K562 (cell line): ENCODE data around the gene LRP6. TPM values are rescaled to one million over a fixed set of nuclear protein-coding genes. Genes with fewer than 3 reads are reported as not detected.

Experiments
- ATAC-seq: fragments of 200-7000 bp; cut with Tn5 transposase; 3 replicates; pipeline ENCODE4 v1.9.1; 2020; ENCODE audit warnings: moderate library complexity
- BruUV-seq: library from RNA; stranded (reverse); fragments of 400-500 nt; replicated peaks from 2 replicates; lab custom pipeline; 2021; lab: Mats Ljungman, UMichigan
- CTCF ChIA-PET: fragments of 300-600 bp; formaldehyde crosslinking; extraction: SDS; loops from one replicate; lab custom pipeline; 2021; ENCODE audit warnings: low intra/inter-chr PET ratio; lab: Yijun Ruan, JAX
- POLR2A ChIA-PET: fragments of 300-600, 350-650 bp; sonication (Branson Sonifier 250); formaldehyde crosslinking; extraction: SDS; loops from one replicate; lab custom pipeline; 2021; ENCODE audit warnings: antibody characterized with exemption, inconsistent platforms; lab: Yijun Ruan, JAX
- DNase-seq, 4 experiments: peaks; one replicate each; pipeline versions ENCODE4 v3.0.0 to v3.0.0-alpha.2; 2011 to 2018; ENCODE audit warnings: low spot score in 3 of 4, mixed read lengths in 3 of 4; ENCODE audit errors: extremely low read depth in 1 of 4
- FAIRE-seq: peaks from 2 replicates; lab custom pipeline; 2011; peaks lifted over from hg19 to GRCh38; lab: Jason Lieb, UNC
- H2AFZ ChIP-seq: 2 replicates; pipeline ENCODE4 v1.6.0; 2011; ENCODE audit warnings: low read depth, low read length, control low read depth, inconsistent platforms
- H3K27ac ChIP-seq: fragments of 200-600 bp; 3 replicates; pipeline ENCODE4 v1.8.0; 2011; ENCODE audit warnings: low read depth, mild to moderate bottlenecking, control low read depth, inconsistent platforms, low read length, moderate library complexity, mixed read lengths; ENCODE audit errors: extremely low read depth
- H3K27me3 ChIP-seq, 2 experiments: fragments of 300-600 bp in 1 of 2; 2 replicates in 1 of 2; 3 replicates in 1 of 2; pipeline versions ENCODE4 v1.6.0 to v1.8.0; 2011; ENCODE audit warnings: inconsistent platforms in 2 of 2, low read length in 2 of 2, mild to moderate bottlenecking in 1 of 2, mixed read lengths in 1 of 2, moderate library complexity in 1 of 2; ENCODE audit not compliant: control insufficient read depth in 2 of 2, insufficient read depth in 2 of 2
- H3K36me3 ChIP-seq: fragments of 300-600 bp; 3 replicates; pipeline ENCODE4 v1.8.0; 2011; ENCODE audit warnings: mild to moderate bottlenecking, low read length, inconsistent platforms; ENCODE audit not compliant: control insufficient read depth, insufficient read depth
- H3K4me1 ChIP-seq, 2 experiments: fragments of 200-600 bp in 1 of 2; replicated peaks in 1 of 2; 2 replicates in 1 of 2; 3 replicates in 1 of 2; pipeline versions ENCODE4 v1.5.1 to v1.8.0; 2011; ENCODE audit warnings: inconsistent platforms in 2 of 2, low read length in 2 of 2, mild to moderate bottlenecking in 1 of 2, mixed read lengths in 1 of 2, moderate library complexity in 1 of 2; ENCODE audit not compliant: control insufficient read depth in 2 of 2, insufficient read depth in 2 of 2
- H3K4me2 ChIP-seq: 2 replicates; pipeline ENCODE4 v1.6.1; 2011; ENCODE audit warnings: low read length, control low read depth, inconsistent platforms, mixed read lengths; ENCODE audit not compliant: insufficient read depth
- H3K4me3 ChIP-seq: fragments of 200-600 bp; sonication (generic), shearing (Covaris generic); 2 replicates; pipeline ENCODE4 v1.5.1; 2016; ENCODE audit warnings: control low read depth, inconsistent platforms
- H3K79me2 ChIP-seq: fragments of 200-600 bp; 3 replicates; pipeline ENCODE4 v1.8.0; 2011; ENCODE audit warnings: low read length, inconsistent platforms; ENCODE audit not compliant: control insufficient read depth, insufficient read depth
- H3K9ac ChIP-seq, 2 experiments: 2 replicates each; pipeline versions ENCODE4 v1.6.0 to v1.6.1; 2011; ENCODE audit warnings: low read depth in 2 of 2, low read length in 2 of 2, control low read depth in 1 of 2, inconsistent platforms in 1 of 2, mild to moderate bottlenecking in 1 of 2, mixed read lengths in 1 of 2; ENCODE audit not compliant: insufficient read depth in 1 of 2
- H3K9me1 ChIP-seq: one replicate; pipeline ENCODE4 v1.6.0; 2011; ENCODE audit warnings: inconsistent platforms, mild to moderate bottlenecking, low read length, moderate library complexity; ENCODE audit not compliant: control insufficient read depth, insufficient read depth
- H3K9me3 ChIP-seq: replicated peaks from 2 replicates; pipeline ENCODE4 v1.5.1; 2011; ENCODE audit warnings: low read depth, low read length, inconsistent platforms; ENCODE audit not compliant: control insufficient read depth, insufficient read depth
- H4K20me1 ChIP-seq: replicated peaks from 2 replicates; pipeline ENCODE4 v1.6.1; 2011; ENCODE audit warnings: low read length, inconsistent platforms, mixed read lengths; ENCODE audit not compliant: control insufficient read depth, insufficient read depth
- RBM14 ChIP-seq: fragments of 200-400 bp; formaldehyde crosslinking; IDR thresholded peaks from 2 replicates; pipeline ENCODE4 v1.6.1; 2018; ENCODE audit warnings: low read depth, mild to moderate bottlenecking, low read length, moderate library complexity, borderline replicate concordance; ENCODE audit not compliant: insufficient read depth
- WGBS: fragments of 100-300 bp; shearing (Covaris generic); methylation state at CpG from one replicate; pipeline ENCODE4 v1.1.6; 2016; ENCODE audit warnings: low coverage, mixed read lengths; ENCODE audit not compliant: insufficient coverage; ENCODE audit errors: missing lambda C conversion rate; 5-methylcytosine and 5-hydroxymethylcytosine counted together
- in situ Hi-C: fragments of 300-500 bp; cut with MboI; formaldehyde crosslinking; loops from 4 replicates; pipeline ENCODE4 v1.15.0; 2018; ENCODE audit warnings: inconsistent platforms, mixed read lengths
- intact Hi-C: fragments of 100-400 bp; cut with micrococcal nuclease; formaldehyde crosslinking; loops from 2 replicates; pipeline ENCODE4 v1.14.2; 2022
- polyA plus RNA-seq, 8 experiments: library from polyadenylated mRNA; depleted of rRNA in 4 of 8; stranded (reverse) in 5 of 8; unstranded in 3 of 8; fragments of >200 nt; fragmentation: Nextera tagmentation in 2 of 8; fragmentation: Illumina TruSeq in 1 of 8; extraction: Ambion mirVana in 2 of 8; extraction: Trizol in 1 of 8; gene quantifications; 2 replicates each; pipeline versions ENCODE4 v1.2.1 to v1.2.3, GENCODE V29; 2011 to 2014; ENCODE audit warnings: inconsistent platforms in 1 of 8, missing spikeins in 1 of 8
- total RNA-seq, 7 experiments: library from RNA; depleted of rRNA in 6 of 7; stranded (reverse); fragments of >200 nt in 6 of 7; fragmentation: Illumina TruSeq in 2 of 7; extraction: Trizol in 2 of 7; gene quantifications; 2 replicates each; pipeline versions ENCODE4 v1.2.1 to v1.2.3, GENCODE V29; 2011 to 2021; ENCODE audit warnings: low replicate concordance in 1 of 7
- TF ChIP-seq, protein P1 (sequence below): sonication (generic); formaldehyde crosslinking; IDR thresholded peaks from 2 replicates; pipeline ENCODE4 v1.8.0; 2023; ENCODE audit warnings: missing genetic modification reagents, mild to moderate bottlenecking, borderline replicate concordance

Gene LRP6
- total and polyA plus RNA-seq, 9 of the 15 experiments (the other 6 are each of a cell fraction or from before 2014, with no cell fraction given) = 3.0 to 17.0 (median 10.8) TPM

- 80% methylated on average over 4 of the region's 5 CpGs for WGBS
- H3K27ac ChIP-seq = no peak overlapping the region
- no peaks in the 10 kb centered on the region for H3K79me2 ChIP-seq
- H2AFZ ChIP-seq = no peak overlapping the region
- TF ChIP-seq, protein P1, sequence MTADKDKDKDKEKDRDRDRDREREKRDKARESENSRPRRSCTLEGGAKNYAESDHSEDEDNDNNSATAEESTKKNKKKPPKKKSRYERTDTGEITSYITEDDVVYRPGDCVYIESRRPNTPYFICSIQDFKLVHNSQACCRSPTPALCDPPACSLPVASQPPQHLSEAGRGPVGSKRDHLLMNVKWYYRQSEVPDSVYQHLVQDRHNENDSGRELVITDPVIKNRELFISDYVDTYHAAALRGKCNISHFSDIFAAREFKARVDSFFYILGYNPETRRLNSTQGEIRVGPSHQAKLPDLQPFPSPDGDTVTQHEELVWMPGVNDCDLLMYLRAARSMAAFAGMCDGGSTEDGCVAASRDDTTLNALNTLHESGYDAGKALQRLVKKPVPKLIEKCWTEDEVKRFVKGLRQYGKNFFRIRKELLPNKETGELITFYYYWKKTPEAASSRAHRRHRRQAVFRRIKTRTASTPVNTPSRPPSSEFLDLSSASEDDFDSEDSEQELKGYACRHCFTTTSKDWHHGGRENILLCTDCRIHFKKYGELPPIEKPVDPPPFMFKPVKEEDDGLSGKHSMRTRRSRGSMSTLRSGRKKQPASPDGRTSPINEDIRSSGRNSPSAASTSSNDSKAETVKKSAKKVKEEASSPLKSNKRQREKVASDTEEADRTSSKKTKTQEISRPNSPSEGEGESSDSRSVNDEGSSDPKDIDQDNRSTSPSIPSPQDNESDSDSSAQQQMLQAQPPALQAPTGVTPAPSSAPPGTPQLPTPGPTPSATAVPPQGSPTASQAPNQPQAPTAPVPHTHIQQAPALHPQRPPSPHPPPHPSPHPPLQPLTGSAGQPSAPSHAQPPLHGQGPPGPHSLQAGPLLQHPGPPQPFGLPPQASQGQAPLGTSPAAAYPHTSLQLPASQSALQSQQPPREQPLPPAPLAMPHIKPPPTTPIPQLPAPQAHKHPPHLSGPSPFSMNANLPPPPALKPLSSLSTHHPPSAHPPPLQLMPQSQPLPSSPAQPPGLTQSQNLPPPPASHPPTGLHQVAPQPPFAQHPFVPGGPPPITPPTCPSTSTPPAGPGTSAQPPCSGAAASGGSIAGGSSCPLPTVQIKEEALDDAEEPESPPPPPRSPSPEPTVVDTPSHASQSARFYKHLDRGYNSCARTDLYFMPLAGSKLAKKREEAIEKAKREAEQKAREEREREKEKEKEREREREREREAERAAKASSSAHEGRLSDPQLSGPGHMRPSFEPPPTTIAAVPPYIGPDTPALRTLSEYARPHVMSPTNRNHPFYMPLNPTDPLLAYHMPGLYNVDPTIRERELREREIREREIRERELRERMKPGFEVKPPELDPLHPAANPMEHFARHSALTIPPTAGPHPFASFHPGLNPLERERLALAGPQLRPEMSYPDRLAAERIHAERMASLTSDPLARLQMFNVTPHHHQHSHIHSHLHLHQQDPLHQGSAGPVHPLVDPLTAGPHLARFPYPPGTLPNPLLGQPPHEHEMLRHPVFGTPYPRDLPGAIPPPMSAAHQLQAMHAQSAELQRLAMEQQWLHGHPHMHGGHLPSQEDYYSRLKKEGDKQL = no peak
- no peak for TF ChIP-seq RBM14
- no peaks in the 10 kb centered on the region for H4K20me1 ChIP-seq
- H3K9me3 ChIP-seq = no peaks in the 10 kb centered on the region
- H3K36me3 ChIP-seq = peaks cover 51% of the 10 kb centered on the region; the same call in 2 of the 3 replicates
- in situ Hi-C loops = no loop called here
- H3K4me3 ChIP-seq = no peak overlapping the region
- H3K9me1 ChIP-seq = no peaks in the 10 kb centered on the region
- CTCF ChIA-PET = no interaction called here
- POLR2A ChIA-PET = interaction anchor here (0.6 kb wide), 1 partner anchor 16 kb away, joined by 3 read pairs; no protein-coding TSS in a partner anchor
- DNase-seq (no peak), FAIRE-seq (no peak), ATAC-seq (no peak)
- H3K27me3 ChIP-seq = no peaks in the 10 kb centered on the region
- H3K9ac ChIP-seq = no peak overlapping the region
- no peaks in the 10 kb centered on the region for H3K4me1 ChIP-seq
- intact Hi-C loops = no loop called here
- no peak overlapping the region for H3K4me2 ChIP-seq
- BruUV-seq = no TSS peak
Measured at GRCh38 chr12:12121061-12121460, 145.8 kb downstream of the LRP6 start.
